CD4-positive, alpha-beta T cell treated with Interferon gamma for 1 hour (primary cell): ENCODE measurements around the gene CMTM5.
"Not testable (repeated sequence)": the region's sequence is repeated elsewhere in the genome, so short reads cannot be mapped to it uniquely, and the experiment has no call there.

Experiments
- DNase-seq: peaks from one replicate; pipeline ENCODE4 v3.0.0-alpha.2; 2020

CMTM5 gene

GRCh38 chr14:23400496-23401149, 23.8 kb downstream of the CMTM5 start:
- DNase-seq: not testable (repeated sequence)

- DNase-seq: no peak
Measured at GRCh38 chr14:23401291-23401690, 24.4 kb downstream of the CMTM5 start.

GRCh38 chr14:23402296-23403138, 25.7 kb downstream of the CMTM5 start:
- no peak for DNase-seq

GRCh38 chr14:23403139-23403438, 26.2 kb downstream of the CMTM5 start:
- DNase-seq: no peak

- no peak for DNase-seq
Measured at GRCh38 chr14:23403908-23404307, 27.1 kb downstream of the CMTM5 start.

- no peak for DNase-seq
Measured at GRCh38 chr14:23404331-23404900, 27.6 kb downstream of the CMTM5 start.

- DNase-seq: no peak
Measured at GRCh38 chr14:23405096-23405495, 28.2 kb downstream of the CMTM5 start.

GRCh38 chr14:23405516-23406025, 28.7 kb downstream of the CMTM5 start:
- DNase-seq: no peak

GRCh38 chr14:23406244-23406643, 29.4 kb downstream of the CMTM5 start:
- no peak for DNase-seq

GRCh38 chr14:23406725-23407355, 30.0 kb downstream of the CMTM5 start:
- no peak for DNase-seq

- DNase-seq: no peak
Measured at GRCh38 chr14:23407516-23408306, 30.9 kb downstream of the CMTM5 start, which contains the start of gene MYH6. Gene MYH6 (minus strand): TSS chr14:23408273. CDS start chr14:23407223, 1,050 bp downstream.

- no peak for DNase-seq
Measured at GRCh38 chr14:23408307-23408630, 31.4 kb downstream of the CMTM5 start.

GRCh38 chr14:23409475-23409874, 32.6 kb downstream of the CMTM5 start:
- no peak for DNase-seq

- no peak for DNase-seq
Measured at GRCh38 chr14:23409966-23410635, 33.3 kb downstream of the CMTM5 start.

GRCh38 chr14:23411563-23412525, 35.0 kb downstream of the CMTM5 start:
- no peak for DNase-seq

- no peak for DNase-seq
Measured at GRCh38 chr14:23413681-23414080, 36.8 kb downstream of the CMTM5 start.

- DNase-seq: no peak
Measured at GRCh38 chr14:23414254-23414653, 37.4 kb downstream of the CMTM5 start.

GRCh38 chr14:23414906-23415820, 38.3 kb downstream of the CMTM5 start:
- DNase-seq: no peak
